ENCODE data around the gene ECD.
"Not testable (repeated sequence)": the region's sequence is repeated elsewhere in the genome, so short reads cannot be mapped to it uniquely, and the experiment has no call there.

The ECD gene

GRCh38 chr10:73117976-73118743 lies 49.6 kb downstream of the ECD start:
- H3K9ac ChIP-seq (ENCODE audit: low read depth, low read length) = peak overlapping the region; percentile 0; the same call in 1 of the 2 replicates
- no peak overlapping the region for H3K27ac ChIP-seq (ENCODE audit: low read length)
- H3K27me3 ChIP-seq (ENCODE audit: insufficient read depth, low read length) = no peaks in the 10 kb centered on the region
- H3K36me3 ChIP-seq (ENCODE audit: insufficient read depth, low read depth, low read length) = no peaks in the 10 kb centered on the region; the same call in 1 of the 2 replicates
- H3K4me1 ChIP-seq (ENCODE audit: insufficient read depth, low read length) = peaks cover 5% of the 10 kb centered on the region; the same call in 1 of the 2 replicates
- H3K9me3 ChIP-seq (ENCODE audit: insufficient read depth, low read depth, low read length) = no peaks in the 10 kb centered on the region
- no peak overlapping the region for H3K4me3 ChIP-seq (ENCODE audit: low read length)

GRCh38 chr10:73116017-73116416 lies 51.8 kb downstream of the ECD start:
- Histone ChIP-seq H3K9me3 (ENCODE audit: insufficient read depth, low read depth, low read length) (no peaks in the 10 kb centered on the region), H3K27me3 (ENCODE audit: insufficient read depth, low read length) (no peaks in the 10 kb centered on the region), H3K9ac (ENCODE audit: low read depth, low read length) (no peak overlapping the region), H3K27ac (ENCODE audit: low read length) (no peak overlapping the region), H3K4me3 (ENCODE audit: low read length) (no peak overlapping the region), H3K36me3 (ENCODE audit: insufficient read depth, low read depth, low read length) (no peaks in the 10 kb centered on the region; the same call in 1 of the 2 replicates), H3K4me1 (ENCODE audit: insufficient read depth, low read length) (peaks cover 5% of the 10 kb centered on the region; the same call in 1 of the 2 replicates)

- Histone ChIP-seq H3K36me3 (ENCODE audit: insufficient read depth, low read depth, low read length) (no peaks in the 10 kb centered on the region), H3K4me1 (ENCODE audit: insufficient read depth, low read length) (peaks cover 5% of the 10 kb centered on the region; the same call in 1 of the 2 replicates), H3K4me3 (ENCODE audit: low read length) (no peak overlapping the region), H3K27ac (ENCODE audit: low read length) (no peak overlapping the region), H3K9me3 (ENCODE audit: insufficient read depth, low read depth, low read length) (no peaks in the 10 kb centered on the region; the same call in 1 of the 2 replicates), H3K27me3 (ENCODE audit: insufficient read depth, low read length) (no peaks in the 10 kb centered on the region), H3K9ac (ENCODE audit: low read depth, low read length) (no peak overlapping the region)
Measured at GRCh38 chr10:73113551-73113950, 54.3 kb downstream of the ECD start.

GRCh38 chr10:73112032-73112431 lies 55.8 kb downstream of the ECD start:
- H3K27me3 ChIP-seq (ENCODE audit: insufficient read depth, low read length); H3K36me3 ChIP-seq (ENCODE audit: insufficient read depth, low read depth, low read length); H3K4me1 ChIP-seq (ENCODE audit: insufficient read depth, low read length); H3K9ac ChIP-seq (ENCODE audit: low read depth, low read length); H3K27ac ChIP-seq (ENCODE audit: low read length); H3K4me3 ChIP-seq (ENCODE audit: low read length); H3K9me3 ChIP-seq (ENCODE audit: insufficient read depth, low read depth, low read length): not testable (repeated sequence)

- Histone ChIP-seq H3K4me1 (ENCODE audit: insufficient read depth, low read length) (no peaks in the 10 kb centered on the region), H3K36me3 (ENCODE audit: insufficient read depth, low read depth, low read length) (no peaks in the 10 kb centered on the region), H3K9me3 (ENCODE audit: insufficient read depth, low read depth, low read length) (no peaks in the 10 kb centered on the region; the same call in 1 of the 2 replicates), H3K4me3 (ENCODE audit: low read length) (peak within 1 kb of the TSS; percentile 65), H3K27ac (ENCODE audit: low read length) (peak within 1 kb of the TSS; percentile 57), H3K27me3 (ENCODE audit: insufficient read depth, low read length) (no peaks in the 10 kb centered on the region), H3K9ac (ENCODE audit: low read depth, low read length) (peak within 1 kb of the TSS; percentile 69; the same call in 1 of the 2 replicates)
Measured at GRCh38 chr10:73110345-73110849, 57.4 kb downstream of the ECD start, which contains the start of gene NUDT13. Gene NUDT13, plus strand, starts transcription at chr10:73110455. Its CDS starts 3,911 bp downstream, at chr10:73114366.

- not testable (repeated sequence) for H3K4me3 ChIP-seq (ENCODE audit: low read length); H3K4me1 ChIP-seq (ENCODE audit: insufficient read depth, low read length); H3K27ac ChIP-seq (ENCODE audit: low read length); H3K27me3 ChIP-seq (ENCODE audit: insufficient read depth, low read length); H3K9ac ChIP-seq (ENCODE audit: low read depth, low read length); H3K36me3 ChIP-seq (ENCODE audit: insufficient read depth, low read depth, low read length); H3K9me3 ChIP-seq (ENCODE audit: insufficient read depth, low read depth, low read length)
Measured at GRCh38 chr10:73109248-73109652, 58.6 kb downstream of the ECD start.

- Histone ChIP-seq H3K9me3 (ENCODE audit: insufficient read depth, low read depth, low read length) (no peaks in the 10 kb centered on the region; the same call in 1 of the 2 replicates), H3K27me3 (ENCODE audit: insufficient read depth, low read length) (no peaks in the 10 kb centered on the region), H3K27ac (ENCODE audit: low read length) (no peak overlapping the region), H3K9ac (ENCODE audit: low read depth, low read length) (no peak overlapping the region), H3K4me3 (ENCODE audit: low read length) (no peak overlapping the region), H3K36me3 (ENCODE audit: insufficient read depth, low read depth, low read length) (no peaks in the 10 kb centered on the region), H3K4me1 (ENCODE audit: insufficient read depth, low read length) (no peaks in the 10 kb centered on the region)
Measured at GRCh38 chr10:73106301-73106700, 61.5 kb downstream of the ECD start.

GRCh38 chr10:73099141-73099540 lies 68.7 kb downstream of the ECD start:
- Histone ChIP-seq H3K27me3 (ENCODE audit: insufficient read depth, low read length) (no peaks in the 10 kb centered on the region), H3K27ac (ENCODE audit: low read length) (no peak overlapping the region), H3K4me3 (ENCODE audit: low read length) (no peak overlapping the region), H3K9me3 (ENCODE audit: insufficient read depth, low read depth, low read length) (no peaks in the 10 kb centered on the region), H3K9ac (ENCODE audit: low read depth, low read length) (no peak overlapping the region), H3K36me3 (ENCODE audit: insufficient read depth, low read depth, low read length) (no peaks in the 10 kb centered on the region), H3K4me1 (ENCODE audit: insufficient read depth, low read length) (peaks cover 9% of the 10 kb centered on the region; the same call in 1 of the 2 replicates)

- Histone ChIP-seq H3K9ac (ENCODE audit: low read depth, low read length) (peak overlapping the region; percentile 85; the same call in 1 of the 2 replicates), H3K9me3 (ENCODE audit: insufficient read depth, low read depth, low read length) (no peaks in the 10 kb centered on the region), H3K36me3 (ENCODE audit: insufficient read depth, low read depth, low read length) (no peaks in the 10 kb centered on the region), H3K4me3 (ENCODE audit: low read length) (peak overlapping the region; percentile 85), H3K27me3 (ENCODE audit: insufficient read depth, low read length) (no peaks in the 10 kb centered on the region), H3K27ac (ENCODE audit: low read length) (peak overlapping the region; percentile 28), H3K4me1 (ENCODE audit: insufficient read depth, low read length) (peaks cover 12% of the 10 kb centered on the region; the same call in 1 of the 2 replicates)
Measured at GRCh38 chr10:73097305-73097670, 70.5 kb downstream of the ECD start.

- H3K4me3 ChIP-seq (ENCODE audit: low read length) = peak within 1 kb of the TSS; percentile 85
- H3K9me3 ChIP-seq (ENCODE audit: insufficient read depth, low read depth, low read length) = no peaks in the 10 kb centered on the region
- H3K27ac ChIP-seq (ENCODE audit: low read length) = peak within 1 kb of the TSS; percentile 28
- H3K9ac ChIP-seq (ENCODE audit: low read depth, low read length) = peak within 1 kb of the TSS; percentile 85
- no peaks in the 10 kb centered on the region for H3K36me3 ChIP-seq (ENCODE audit: insufficient read depth, low read depth, low read length)
- peaks cover 12% of the 10 kb centered on the region; the same call in 1 of the 2 replicates for H3K4me1 ChIP-seq (ENCODE audit: insufficient read depth, low read length)
- H3K27me3 ChIP-seq (ENCODE audit: insufficient read depth, low read length) = no peaks in the 10 kb centered on the region
Measured at GRCh38 chr10:73096449-73097304, 71.1 kb downstream of the ECD start, which contains the start of gene P4HA1. Gene P4HA1, minus strand, starts transcription at chr10:73096866. Its CDS starts 21,983 bp downstream, at chr10:73074883.

- Histone ChIP-seq H3K9me3 (ENCODE audit: insufficient read depth, low read depth, low read length) (no peaks in the 10 kb centered on the region), H3K4me1 (ENCODE audit: insufficient read depth, low read length) (peaks cover 12% of the 10 kb centered on the region; the same call in 1 of the 2 replicates), H3K36me3 (ENCODE audit: insufficient read depth, low read depth, low read length) (no peaks in the 10 kb centered on the region), H3K4me3 (ENCODE audit: low read length) (peak overlapping the region; percentile 85), H3K9ac (ENCODE audit: low read depth, low read length) (peak overlapping the region; percentile 85), H3K27ac (ENCODE audit: low read length) (peak overlapping the region; percentile 28), H3K27me3 (ENCODE audit: insufficient read depth, low read length) (no peaks in the 10 kb centered on the region)
Measured at GRCh38 chr10:73096041-73096448, 71.8 kb downstream of the ECD start.

Measured in iPS-20b (cell line).